PC-9 (cell line): Measurements from ENCODE around the gene COL20A1. TPM values are rescaled to one million over a fixed set of nuclear protein-coding genes. Genes with fewer than 3 reads are reported as not detected.

Source experiments
- BruUV-seq: library from RNA; stranded (reverse); fragments of 400-500 nt; replicated peaks from 2 replicates; lab custom pipeline; 2021; lab: Mats Ljungman, UMichigan
- CTCF ChIA-PET: fragments of 300-600 bp; sonication (Branson Sonifier 250); formaldehyde crosslinking; loops from one replicate; lab custom pipeline; 2022; ENCODE audit warnings: antibody characterized with exemption; lab: Charles Lee
- POLR2A ChIA-PET: fragments of 300-600 bp; sonication (Branson Sonifier 250); formaldehyde crosslinking; loops from one replicate; lab custom pipeline; 2022; ENCODE audit warnings: antibody characterized with exemption; ENCODE audit not compliant: unreplicated experiment; lab: Charles Lee
- DNase-seq, 2 experiments: peaks; one replicate each; pipeline versions ENCODE4 v3.0.0 to v3.0.0-alpha.2; 2015 to 2022; ENCODE audit warnings: mixed read lengths in 1 of 2
- H2AFZ ChIP-seq: fragments of 200-600 bp; sonication (generic); 2 replicates; pipeline ENCODE4 v1.8.1; 2017; ENCODE audit warnings: antibody characterized with exemption
- H3F3A ChIP-seq: fragments of 200-600 bp; sonication (generic); 2 replicates; pipeline ENCODE4 v1.8.1; 2017; ENCODE audit warnings: antibody characterized with exemption, mild to moderate bottlenecking, low read depth; ENCODE audit not compliant: insufficient read depth
- H3K27ac ChIP-seq: fragments of 200-600 bp; sonication (generic); 2 replicates; pipeline ENCODE4 v1.6.1; 2016; ENCODE audit warnings: mixed run types
- H3K27me3 ChIP-seq: fragments of 200-600 bp; sonication (generic); 2 replicates; pipeline ENCODE4 v1.6.1; 2016; ENCODE audit warnings: low read depth, mixed run types; ENCODE audit not compliant: insufficient read depth
- H3K36me3 ChIP-seq: fragments of 200-600 bp; sonication (generic); 2 replicates; pipeline ENCODE4 v1.6.1; 2016; ENCODE audit warnings: low read depth, mixed run types
- H3K4me1 ChIP-seq: fragments of 200-600 bp; sonication (generic); replicated peaks from 2 replicates; pipeline ENCODE4 v1.6.1; 2016; ENCODE audit warnings: mixed run types; ENCODE audit not compliant: insufficient read depth
- H3K4me2 ChIP-seq: fragments of 200-600 bp; sonication (generic); 2 replicates; pipeline ENCODE4 v1.6.1; 2017; ENCODE audit warnings: mixed run types
- H3K4me3 ChIP-seq: fragments of 200-600 bp; sonication (generic); 2 replicates; pipeline ENCODE4 v1.6.1; 2016; ENCODE audit warnings: mixed run types
- H3K79me2 ChIP-seq: fragments of 200-600 bp; sonication (generic); 2 replicates; pipeline ENCODE4 v1.6.1; 2017; ENCODE audit warnings: low read depth, mixed run types
- H3K9me2 ChIP-seq: fragments of 200-600 bp; sonication (generic); 2 replicates; pipeline ENCODE4 v1.8.1; 2017; ENCODE audit warnings: mild to moderate bottlenecking; ENCODE audit not compliant: insufficient read depth
- H3K9me3 ChIP-seq: fragments of 200-600 bp; sonication (generic); 2 replicates; pipeline ENCODE4 v1.8.1; 2016; ENCODE audit warnings: low read depth; ENCODE audit not compliant: insufficient read depth
- H4K20me1 ChIP-seq: fragments of 200-600 bp; sonication (generic); 2 replicates; pipeline ENCODE4 v1.8.1; 2017; ENCODE audit not compliant: insufficient read depth
- CTCF ChIP-seq: fragments of 200-600 bp; sonication (generic); conservative IDR thresholded peaks from 2 replicates; pipeline ENCODE4 v1.6.1; 2017; ENCODE audit warnings: mixed run types, antibody characterized with exemption, mild to moderate bottlenecking, moderate library complexity
- EZH2 ChIP-seq: fragments of 200-600 bp; sonication (generic); IDR thresholded peaks from 2 replicates; pipeline ENCODE4 v1.8.0; 2017; ENCODE audit warnings: antibody characterized with exemption, low read depth
- intact Hi-C: fragments of 100-400 bp; cut with micrococcal nuclease; formaldehyde crosslinking; loops from one replicate; pipeline ENCODE4 v1.10.0; 2022; ENCODE audit not compliant: unreplicated experiment
- total RNA-seq: library from RNA; stranded (reverse); gene quantifications from 2 replicates; pipeline ENCODE4 v1.2.3, GENCODE V29; 2021

The COL20A1 gene
- total RNA-seq, 1 experiment from 2014 or later: not detected

DNA sequence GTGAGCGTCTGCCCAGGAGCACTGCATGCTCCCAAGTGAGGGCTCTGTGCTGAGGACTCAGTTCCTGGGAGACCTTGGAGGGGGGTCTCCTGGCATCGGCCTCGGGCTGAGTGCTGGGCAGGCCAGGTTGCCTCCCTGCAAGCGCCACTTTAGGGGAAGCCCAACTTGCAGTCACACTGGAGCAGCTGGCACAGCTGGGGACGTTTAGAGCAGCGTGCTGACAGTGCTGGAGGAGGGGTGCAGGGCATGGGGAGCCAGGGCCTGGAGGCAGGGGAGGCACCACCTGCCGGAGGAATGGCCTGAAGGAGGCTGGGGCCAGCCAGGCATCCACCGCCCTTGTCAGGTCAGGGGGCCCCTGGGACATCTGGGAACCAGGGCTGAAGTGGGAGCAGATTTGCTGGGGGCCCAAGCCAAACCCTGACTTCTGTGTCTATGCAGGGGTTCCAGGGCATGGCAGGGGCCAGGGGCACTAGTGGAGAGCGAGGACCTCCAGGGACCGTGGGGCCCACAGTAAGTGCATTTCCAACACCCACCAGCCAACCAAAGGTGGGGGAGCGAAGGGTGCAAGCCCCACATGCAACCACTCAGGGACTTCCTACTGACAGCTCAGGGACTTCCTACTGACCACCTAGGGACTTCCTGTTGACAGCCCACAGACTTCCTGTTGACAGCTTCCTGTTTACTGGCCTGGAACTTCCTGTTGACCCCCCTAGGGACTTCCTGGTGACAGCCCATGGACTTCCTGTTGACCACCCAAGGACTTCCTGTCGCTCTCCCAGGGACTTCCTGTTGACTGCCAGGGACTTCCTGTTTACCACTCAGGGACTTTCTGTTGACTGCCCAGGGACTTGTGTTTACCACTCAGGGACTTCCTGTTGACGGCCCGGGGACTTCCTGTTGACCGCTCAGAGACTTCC is 33.6 kb downstream of the COL20A1 start:
- no peak for DNase-seq
- no peaks in the 10 kb centered on the region for H4K20me1 ChIP-seq
- POLR2A ChIA-PET: no interaction called here
- no peaks in the 10 kb centered on the region for H3K36me3 ChIP-seq
- no peak overlapping the region for H3K4me3 ChIP-seq
- peaks cover 46% of the 10 kb centered on the region for H3K27me3 ChIP-seq
- no peak overlapping the region for H2AFZ ChIP-seq
- H3K4me2 ChIP-seq: no peak overlapping the region
- no peaks in the 10 kb centered on the region; the same call in 1 of the 2 replicates for H3K9me3 ChIP-seq
- no peaks in the 10 kb centered on the region for H3K79me2 ChIP-seq
- no peaks in the 10 kb centered on the region for H3K9me2 ChIP-seq
- peaks cover 12% of the 10 kb centered on the region; the same call in 1 of the 2 replicates for H3K4me1 ChIP-seq
- no peaks in the 10 kb centered on the region for H3F3A ChIP-seq
- CTCF ChIA-PET: no interaction called here
- intact Hi-C loops: no loop called here
- no peak overlapping the region for H3K27ac ChIP-seq
- BruUV-seq: no TSS peak
- no peak for TF ChIP-seq EZH2
- no peak for TF ChIP-seq CTCF

DNA sequence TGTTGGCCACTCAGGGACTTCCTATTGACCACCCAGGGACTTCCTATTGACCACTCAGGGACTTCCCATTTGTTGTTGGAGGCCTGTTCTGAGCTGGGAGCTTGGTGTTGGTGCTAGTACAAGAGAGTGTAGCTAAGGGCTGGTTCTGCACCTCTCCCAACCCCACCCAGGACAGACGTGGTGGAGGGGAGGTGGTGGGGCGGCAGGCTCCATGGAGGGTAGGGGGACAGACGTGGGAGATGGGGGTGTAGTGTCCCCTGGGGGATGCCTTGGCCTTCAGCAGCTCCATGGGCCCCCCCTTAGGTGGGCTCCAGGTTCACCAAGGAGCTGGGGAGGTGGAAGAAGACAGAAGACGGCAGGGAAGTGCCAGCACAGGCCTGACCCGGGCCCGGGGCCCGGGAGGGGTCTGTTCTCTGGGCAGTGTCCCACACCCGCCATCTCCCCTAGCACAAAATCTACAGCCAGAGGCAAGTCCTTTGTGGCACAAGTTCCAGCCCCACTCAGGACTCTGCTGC is 34.3 kb downstream of the COL20A1 start:
- no peak for DNase-seq
- Histone ChIP-seq H3K79me2 (no peaks in the 10 kb centered on the region), H3K4me3 (no peak overlapping the region), H3F3A (no peaks in the 10 kb centered on the region), H3K4me1 (peaks cover 12% of the 10 kb centered on the region; the same call in 1 of the 2 replicates), H2AFZ (no peak overlapping the region), H3K36me3 (no peaks in the 10 kb centered on the region), H3K4me2 (no peak overlapping the region), H3K9me3 (no peaks in the 10 kb centered on the region; the same call in 1 of the 2 replicates), H3K27me3 (peaks cover 45% of the 10 kb centered on the region), H3K27ac (no peak overlapping the region), H3K9me2 (no peaks in the 10 kb centered on the region), H4K20me1 (no peaks in the 10 kb centered on the region)
- CTCF ChIA-PET: no interaction called here
- no peak for TF ChIP-seq EZH2
- no peak for TF ChIP-seq CTCF
- POLR2A ChIA-PET: no interaction called here
- intact Hi-C loops: no loop called here
- BruUV-seq: no TSS peak

DNA sequence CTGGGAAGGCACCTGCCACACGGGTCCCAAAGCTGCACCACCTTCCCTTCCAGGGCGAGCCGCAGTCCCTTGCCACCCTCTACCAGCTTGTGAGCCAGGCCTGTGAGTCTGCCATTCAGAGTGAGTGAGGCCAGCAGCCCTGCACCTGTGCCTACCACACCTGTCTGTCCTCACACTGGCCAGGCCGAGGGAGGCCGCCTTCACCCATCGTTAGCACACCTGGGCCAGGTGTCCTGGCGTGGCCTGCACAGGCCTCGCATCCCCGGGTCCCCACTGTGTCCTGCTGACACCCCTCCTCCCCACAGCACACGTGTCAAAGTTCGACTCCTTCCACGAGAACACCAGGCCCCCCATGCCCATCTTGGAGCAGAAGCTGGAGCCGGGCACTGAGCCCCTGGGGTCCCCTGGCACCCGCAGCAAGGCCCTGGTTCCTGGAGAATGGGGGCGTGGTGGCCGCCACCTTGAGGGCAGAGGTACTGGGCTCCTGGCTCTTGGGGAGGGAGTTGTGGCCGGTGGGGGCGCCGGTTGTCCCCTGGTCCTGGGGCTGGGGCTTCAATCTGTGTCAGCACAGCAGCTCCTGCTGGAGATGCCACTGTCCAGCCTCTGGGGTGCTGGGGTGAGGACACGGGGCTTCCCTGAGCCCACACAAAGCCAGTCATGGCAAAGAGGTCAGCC is 35.2 kb downstream of the COL20A1 start:
- ChIA-PET CTCF (no interaction called here), POLR2A (no interaction called here)
- Histone ChIP-seq H3K4me3 (no peak overlapping the region), H3K4me1 (peaks cover 12% of the 10 kb centered on the region; the same call in 1 of the 2 replicates), H4K20me1 (no peaks in the 10 kb centered on the region), H3K4me2 (no peak overlapping the region), H3K36me3 (no peaks in the 10 kb centered on the region), H3F3A (no peaks in the 10 kb centered on the region), H3K9me3 (no peaks in the 10 kb centered on the region; the same call in 1 of the 2 replicates), H3K27ac (no peak overlapping the region), H3K27me3 (peaks cover 44% of the 10 kb centered on the region), H2AFZ (no peak overlapping the region), H3K79me2 (no peaks in the 10 kb centered on the region), H3K9me2 (no peaks in the 10 kb centered on the region)
- TF ChIP-seq EZH2 (no peak), CTCF (no peak)
- intact Hi-C loops: no loop called here
- no peak for DNase-seq
- BruUV-seq: no TSS peak
